Measurements from ENCODE around the gene ZFAND2A. TPM values are rescaled to one million over a fixed set of nuclear protein-coding genes. Genes with fewer than 3 reads are reported as not detected.

The ZFAND2A gene
- total RNA-seq, 1 donor from 2014 or later, result 13.3 TPM

GRCh38 chr7:1192171-1192676, 32.2 kb upstream of the ZFAND2A start:
- H3K4me1 Mint-ChIP-seq, result peaks cover 3% of the 10 kb centered on the region
- peaks cover 10% of the 10 kb centered on the region for H3K9me3 Mint-ChIP-seq
- no peak overlapping the region for H2AFZ ChIP-seq (replicated peaks)
- H3F3A ChIP-seq (ENCODE audit: low read depth), result peaks cover 15% of the 10 kb centered on the region
- H3K36me3 Mint-ChIP-seq, result no peaks in the 10 kb centered on the region
- no peak overlapping the region for H3K27ac ChIP-seq
- no peak overlapping the region for H3K4me3 ChIP-seq
- H3K27me3 Mint-ChIP-seq (ENCODE audit: insufficient read depth, low read depth), result peaks cover 26% of the 10 kb centered on the region
- no peaks in the 10 kb centered on the region for H3K36me3 ChIP-seq
- no peak overlapping the region for H3K27ac Mint-ChIP-seq
- H3K9me3 ChIP-seq (ENCODE audit: low read depth), result no peaks in the 10 kb centered on the region
- no peak for DNase-seq (ENCODE audit: low spot score)
- no peak overlapping the region for H3K4me2 ChIP-seq
- TF ChIP-seq CTCF (IDR thresholded peaks at IDR 0.05), result no peak
- TF ChIP-seq EZH2 (IDR thresholded peaks at IDR 0.05), result no peak
- no peak for TF ChIP-seq EZH2phosphoT487 (IDR thresholded peaks at IDR 0.05)
- H3K4me1 ChIP-seq, result no peaks in the 10 kb centered on the region
- no peak overlapping the region for H3K4me3 Mint-ChIP-seq
- H3K27me3 ChIP-seq, result peaks cover 63% of the 10 kb centered on the region
- no peak overlapping the region for H3K9ac ChIP-seq
- no peaks in the 10 kb centered on the region for H4K20me1 ChIP-seq (ENCODE audit: low read depth)
- H3K79me2 ChIP-seq (ENCODE audit: low read depth), result no peaks in the 10 kb centered on the region

- Histone ChIP-seq H3K9me3 (ENCODE audit: low read depth) (no peaks in the 10 kb centered on the region), H3K4me1 (no peaks in the 10 kb centered on the region), H3K4me3 (no peak overlapping the region), H3K27me3 (peaks cover 79% of the 10 kb centered on the region), H3K36me3 (no peaks in the 10 kb centered on the region), H3F3A (ENCODE audit: low read depth) (peaks cover 11% of the 10 kb centered on the region), H3K4me2 (no peak overlapping the region), H3K79me2 (ENCODE audit: low read depth) (no peaks in the 10 kb centered on the region), H2AFZ (replicated peaks) (no peak overlapping the region), H3K9ac (no peak overlapping the region), H3K27ac (no peak overlapping the region), H4K20me1 (ENCODE audit: low read depth) (no peaks in the 10 kb centered on the region)
- H3K4me3 Mint-ChIP-seq, result no peak overlapping the region
- no peak for DNase-seq (ENCODE audit: low spot score)
- TF ChIP-seq EZH2phosphoT487 (IDR thresholded peaks at IDR 0.05), result no peak
- no peak for TF ChIP-seq CTCF (IDR thresholded peaks at IDR 0.05)
- no peak for TF ChIP-seq EZH2 (IDR thresholded peaks at IDR 0.05)
- peaks cover under 1% of the 10 kb centered on the region for H3K4me1 Mint-ChIP-seq
- no peak overlapping the region for H3K27ac Mint-ChIP-seq
- peaks cover 10% of the 10 kb centered on the region for H3K9me3 Mint-ChIP-seq
- peaks cover 21% of the 10 kb centered on the region for H3K27me3 Mint-ChIP-seq (ENCODE audit: insufficient read depth, low read depth)
- H3K36me3 Mint-ChIP-seq, result no peaks in the 10 kb centered on the region
Measured at GRCh38 chr7:1189986-1190772, 30.2 kb upstream of the ZFAND2A start.

GRCh38 chr7:1188720-1189294, 28.8 kb upstream of the ZFAND2A start:
- no peak for DNase-seq (ENCODE audit: low spot score)
- H3K79me2 ChIP-seq (ENCODE audit: low read depth), result no peaks in the 10 kb centered on the region
- Mint-ChIP-seq H3K4me1 (no peaks in the 10 kb centered on the region), H3K27ac (no peak overlapping the region), H3K4me3 (no peak overlapping the region), H3K27me3 (ENCODE audit: insufficient read depth, low read depth) (peaks cover 14% of the 10 kb centered on the region), H3K9me3 (peaks cover 10% of the 10 kb centered on the region), H3K36me3 (no peaks in the 10 kb centered on the region)
- no peak for TF ChIP-seq CTCF (IDR thresholded peaks at IDR 0.05)
- no peak for TF ChIP-seq EZH2phosphoT487 (IDR thresholded peaks at IDR 0.05)
- no peak for TF ChIP-seq EZH2 (IDR thresholded peaks at IDR 0.05)
- no peak overlapping the region for H3K27ac ChIP-seq
- H3K9ac ChIP-seq, result no peak overlapping the region
- no peaks in the 10 kb centered on the region for H3K4me1 ChIP-seq
- H3F3A ChIP-seq (ENCODE audit: low read depth), result peaks cover 2% of the 10 kb centered on the region
- H4K20me1 ChIP-seq (ENCODE audit: low read depth), result no peaks in the 10 kb centered on the region
- peaks cover 74% of the 10 kb centered on the region for H3K27me3 ChIP-seq
- no peak overlapping the region for H3K4me2 ChIP-seq
- no peak overlapping the region for H2AFZ ChIP-seq (replicated peaks)
- no peaks in the 10 kb centered on the region for H3K36me3 ChIP-seq
- H3K4me3 ChIP-seq, result no peak overlapping the region
- H3K9me3 ChIP-seq (ENCODE audit: low read depth), result no peaks in the 10 kb centered on the region

Data from neural progenitor cell (in vitro differentiated cells).